OCI-M2 (cell line): ENCODE results near the gene AKR1B1.

Source experiments
- DNase-seq: peaks from one replicate; lab custom pipeline; 2025; ENCODE audit not compliant: unreplicated experiment; lab: John Stamatoyannopoulos, UW

Gene AKR1B1

GRCh38 chr7:134470864-134471263, 12.0 kb upstream of the AKR1B1 start:
- no peak for DNase-seq

GRCh38 chr7:134469622-134470021, 10.7 kb upstream of the AKR1B1 start:
- no peak for DNase-seq

GRCh38 chr7:134468475-134468874, 9.6 kb upstream of the AKR1B1 start:
- DNase-seq: no peak

GRCh38 chr7:134468054-134468453, 9.2 kb upstream of the AKR1B1 start:
- DNase-seq: no peak

- DNase-seq: no peak
Observed at GRCh38 chr7:134465491-134465890, 6.6 kb upstream of the AKR1B1 start.

- no peak for DNase-seq
Observed at GRCh38 chr7:134464496-134464895, 5.6 kb upstream of the AKR1B1 start.

GRCh38 chr7:134463751-134464150, 4.9 kb upstream of the AKR1B1 start:
- no peak for DNase-seq

GRCh38 chr7:134462337-134462925, 3.5 kb upstream of the AKR1B1 start:
- no peak for DNase-seq

GRCh38 chr7:134461916-134462315, 3.0 kb upstream of the AKR1B1 start:
- no peak for DNase-seq

- no peak for DNase-seq
Observed at GRCh38 chr7:134459981-134460380, 1.1 kb upstream of the AKR1B1 start.

GRCh38 chr7:134458341-134458805, 527 bp downstream of the AKR1B1 start:
- DNase-seq: peak; percentile 23

- DNase-seq: no peak
Observed at GRCh38 chr7:134457210-134457609, 1.7 kb downstream of the AKR1B1 start.

GRCh38 chr7:134454277-134454676, 4.6 kb downstream of the AKR1B1 start:
- no peak for DNase-seq

GRCh38 chr7:134453518-134453917, 5.4 kb downstream of the AKR1B1 start:
- no peak for DNase-seq

- no peak for DNase-seq
Observed at GRCh38 chr7:134452991-134453473, 5.9 kb downstream of the AKR1B1 start.

GRCh38 chr7:134452419-134452838, 6.5 kb downstream of the AKR1B1 start:
- no peak for DNase-seq

GRCh38 chr7:134451656-134452055, 7.2 kb downstream of the AKR1B1 start:
- no peak for DNase-seq

- no peak for DNase-seq
Observed at GRCh38 chr7:134450294-134451000, 8.5 kb downstream of the AKR1B1 start.

- no peak for DNase-seq
Observed at GRCh38 chr7:134449680-134450079, 9.2 kb downstream of the AKR1B1 start.

- no peak for DNase-seq
Observed at GRCh38 chr7:134448356-134449229, 10.3 kb downstream of the AKR1B1 start.

- no peak for DNase-seq
Observed at GRCh38 chr7:134447383-134447782, 11.5 kb downstream of the AKR1B1 start.

GRCh38 chr7:134446923-134447322, 12.0 kb downstream of the AKR1B1 start:
- no peak for DNase-seq
